Prostate gland (tissue), 2 donors: Measurements from ENCODE around the gene IRF4.

Source experiments
- POLR2A ChIP-seq: fragments of 450-650 bp; IDR thresholded peaks from one replicate; pipeline ENCODE4 v1.6.1; 2016; ENCODE audit warnings: antibody characterized with exemption, mild to moderate bottlenecking
- TF ChIP-seq, protein P1 (sequence below), 4 experiments: fragments of 200-600 bp in 2 of 4; fragments of 450-650 bp in 2 of 4; sonication (generic) in 2 of 4; IDR thresholded peaks; 1 replicate in 3 of 4; 2 replicates in 1 of 4; pipeline ENCODE4 v1.5.1; 2016 to 2019; ENCODE audit warnings: antibody characterized with exemption in 4 of 4, mild to moderate bottlenecking in 2 of 4, moderate library complexity in 2 of 4

DNA sequence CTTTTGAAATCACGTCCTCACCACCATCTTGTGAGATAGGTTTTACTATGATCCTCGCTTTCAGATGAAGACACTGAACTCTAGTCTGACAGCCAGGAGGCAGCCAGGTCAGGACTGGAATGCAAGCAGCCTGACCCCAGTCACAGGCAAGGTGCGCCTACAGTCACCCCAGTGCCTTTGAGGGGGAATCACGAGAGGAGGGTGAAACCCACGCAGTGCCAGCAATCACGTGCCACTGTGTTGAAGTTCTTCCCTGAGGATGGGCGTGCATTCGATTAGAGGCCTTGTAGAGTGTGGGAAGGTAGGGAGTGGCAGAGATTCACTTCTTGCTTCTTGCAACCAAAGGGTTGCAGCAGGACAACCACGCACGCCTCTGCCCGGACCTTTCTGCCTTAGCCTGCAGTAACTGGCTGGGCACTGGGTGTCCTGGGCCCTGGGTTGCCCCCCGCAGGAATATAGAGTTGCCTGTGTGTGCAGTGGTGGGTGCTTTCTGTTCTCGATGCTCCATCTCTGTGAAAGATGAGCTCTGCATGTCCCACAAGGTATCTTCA is 33.7 kb upstream of the IRF4 start:
- TF ChIP-seq, protein P1, sequence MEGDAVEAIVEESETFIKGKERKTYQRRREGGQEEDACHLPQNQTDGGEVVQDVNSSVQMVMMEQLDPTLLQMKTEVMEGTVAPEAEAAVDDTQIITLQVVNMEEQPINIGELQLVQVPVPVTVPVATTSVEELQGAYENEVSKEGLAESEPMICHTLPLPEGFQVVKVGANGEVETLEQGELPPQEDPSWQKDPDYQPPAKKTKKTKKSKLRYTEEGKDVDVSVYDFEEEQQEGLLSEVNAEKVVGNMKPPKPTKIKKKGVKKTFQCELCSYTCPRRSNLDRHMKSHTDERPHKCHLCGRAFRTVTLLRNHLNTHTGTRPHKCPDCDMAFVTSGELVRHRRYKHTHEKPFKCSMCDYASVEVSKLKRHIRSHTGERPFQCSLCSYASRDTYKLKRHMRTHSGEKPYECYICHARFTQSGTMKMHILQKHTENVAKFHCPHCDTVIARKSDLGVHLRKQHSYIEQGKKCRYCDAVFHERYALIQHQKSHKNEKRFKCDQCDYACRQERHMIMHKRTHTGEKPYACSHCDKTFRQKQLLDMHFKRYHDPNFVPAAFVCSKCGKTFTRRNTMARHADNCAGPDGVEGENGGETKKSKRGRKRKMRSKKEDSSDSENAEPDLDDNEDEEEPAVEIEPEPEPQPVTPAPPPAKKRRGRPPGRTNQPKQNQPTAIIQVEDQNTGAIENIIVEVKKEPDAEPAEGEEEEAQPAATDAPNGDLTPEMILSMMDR (IDR thresholded peaks at IDR 0.05), result no peak
- no peak for TF ChIP-seq POLR2A
